Uterus (tissue), 4 donors: ENCODE results near the gene SMAD6. TPM values are rescaled to one million over a fixed set of nuclear protein-coding genes. Genes with fewer than 3 reads are reported as not detected.

Experiments used
- DNase-seq, 2 donors: peaks; one replicate each; pipeline ENCODE4 v3.0.0-alpha.2; 2019 to 2020
- H3K27ac ChIP-seq, 2 donors: fragments of 200-600 bp; sonication (generic); 1 replicate in 1 of 2; 2 replicates in 1 of 2; pipeline ENCODE4 v1.5.1; 2016 to 2018
- H3K27me3 ChIP-seq, 2 donors: fragments of 200-600 bp; sonication (generic); one replicate each; pipeline ENCODE4 v1.5.1; 2018 to 2019; ENCODE audit warnings: control low read depth in 1 of 2
- H3K36me3 ChIP-seq, 2 donors: fragments of 200-600 bp; sonication (generic); one replicate each; pipeline ENCODE4 v1.5.1; 2019; ENCODE audit warnings: control low read depth in 1 of 2
- H3K4me1 ChIP-seq, 2 donors: fragments of 200-600 bp; sonication (generic); one replicate each; pipeline ENCODE4 v1.5.1; 2018 to 2019; ENCODE audit warnings: control low read depth in 1 of 2
- H3K4me3 ChIP-seq, 2 donors: fragments of 200-600 bp; sonication (generic); 1 replicate in 1 of 2; 2 replicates in 1 of 2; pipeline ENCODE4 v1.5.1; 2018 to 2019; ENCODE audit warnings: mild to moderate bottlenecking in 1 of 2
- H3K9me3 ChIP-seq, 2 donors: fragments of 200-600 bp; sonication (generic); one replicate each; pipeline ENCODE4 v1.5.1; 2019; ENCODE audit warnings: control low read depth in 1 of 2
- POLR2A ChIP-seq, 2 donors: fragments of 450-650 bp; IDR thresholded peaks; one replicate each; pipeline ENCODE4 v1.6.1; 2016; ENCODE audit warnings: antibody characterized with exemption in 2 of 2, mild to moderate bottlenecking in 1 of 2, moderate library complexity in 1 of 2
- intact Hi-C: fragments of 100-400 bp; cut with DNase I; formaldehyde crosslinking; loops from one replicate; pipeline ENCODE4 v1.15.1; 2023; ENCODE audit warnings: low total_unique reads
- total RNA-seq, 4 donors: library from RNA; depleted of rRNA in 3 of 4; stranded (reverse); fragments of >200 nt in 3 of 4; gene quantifications; one replicate each; pipeline versions ENCODE4 v1.1.0 to v1.2.4, GENCODE V29; 2014 to 2023
- TF ChIP-seq, protein P1 (sequence below), 4 experiments: fragments of 200-600 bp in 2 of 4; fragments of 450-650 bp in 2 of 4; sonication (generic) in 2 of 4; IDR thresholded peaks; one replicate each; pipeline ENCODE4 v1.5.1; 2016 to 2019; ENCODE audit warnings: antibody characterized with exemption in 4 of 4, mild to moderate bottlenecking in 2 of 4, moderate library complexity in 1 of 4
- donor health status: DM: yes; HTN: yes; CAD: no.

Gene SMAD6
- total RNA-seq, 4 donors from 2014 or later: 9.4 to 30.1 (median 19.1) TPM

DNA sequence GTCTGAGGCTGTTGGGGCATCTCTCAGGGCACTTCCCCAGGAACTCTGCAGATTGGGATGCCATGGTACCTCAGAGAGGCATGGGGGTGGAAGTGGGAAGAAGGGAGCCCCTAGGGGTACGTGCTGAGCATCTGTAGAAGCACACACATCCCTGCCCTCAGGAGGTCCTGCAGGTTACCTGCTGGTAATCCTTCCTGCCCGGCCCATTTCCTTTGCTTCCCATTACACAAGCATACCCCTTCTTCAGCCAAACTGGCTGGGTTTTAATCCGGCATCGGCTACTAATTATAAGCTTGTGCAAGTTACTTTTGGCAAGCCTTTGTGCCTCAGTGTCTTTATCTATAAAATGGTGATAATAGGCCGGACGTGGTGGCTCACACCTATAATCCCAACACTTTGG, 3.1 kb upstream of the SMAD6 start:
- Histone ChIP-seq H3K27me3 (no peaks in the 10 kb centered on the region), H3K4me3 (no peak overlapping the region), H3K9me3 (no peaks in the 10 kb centered on the region), H3K4me1 (no peaks in the 10 kb centered on the region), H3K36me3 (no peaks in the 10 kb centered on the region), H3K27ac (no peak overlapping the region)
- no peak for DNase-seq
- intact Hi-C loops: no loop called here
- no peak for TF ChIP-seq POLR2A (IDR thresholded peaks at IDR 0.05)
- TF ChIP-seq, protein P1, sequence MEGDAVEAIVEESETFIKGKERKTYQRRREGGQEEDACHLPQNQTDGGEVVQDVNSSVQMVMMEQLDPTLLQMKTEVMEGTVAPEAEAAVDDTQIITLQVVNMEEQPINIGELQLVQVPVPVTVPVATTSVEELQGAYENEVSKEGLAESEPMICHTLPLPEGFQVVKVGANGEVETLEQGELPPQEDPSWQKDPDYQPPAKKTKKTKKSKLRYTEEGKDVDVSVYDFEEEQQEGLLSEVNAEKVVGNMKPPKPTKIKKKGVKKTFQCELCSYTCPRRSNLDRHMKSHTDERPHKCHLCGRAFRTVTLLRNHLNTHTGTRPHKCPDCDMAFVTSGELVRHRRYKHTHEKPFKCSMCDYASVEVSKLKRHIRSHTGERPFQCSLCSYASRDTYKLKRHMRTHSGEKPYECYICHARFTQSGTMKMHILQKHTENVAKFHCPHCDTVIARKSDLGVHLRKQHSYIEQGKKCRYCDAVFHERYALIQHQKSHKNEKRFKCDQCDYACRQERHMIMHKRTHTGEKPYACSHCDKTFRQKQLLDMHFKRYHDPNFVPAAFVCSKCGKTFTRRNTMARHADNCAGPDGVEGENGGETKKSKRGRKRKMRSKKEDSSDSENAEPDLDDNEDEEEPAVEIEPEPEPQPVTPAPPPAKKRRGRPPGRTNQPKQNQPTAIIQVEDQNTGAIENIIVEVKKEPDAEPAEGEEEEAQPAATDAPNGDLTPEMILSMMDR (IDR thresholded peaks at IDR 0.05): no peak

- no peak for DNase-seq
- Histone ChIP-seq H3K27ac (peak overlapping the region; percentile 33 to 86), H3K4me3 (peak overlapping the region; percentile 19 to 46), H3K9me3 (no peaks in the 10 kb centered on the region), H3K36me3 (no peaks in the 10 kb centered on the region), H3K4me1 (no peaks in the 10 kb centered on the region), H3K27me3 (no peaks in the 10 kb centered on the region)
- intact Hi-C loops: loop anchor here (5.0 to 10.0 kb wide), 2 partner anchors 76 to 147 kb away; no protein-coding TSS in a partner anchor
- TF ChIP-seq, protein P1 (IDR thresholded peaks at IDR 0.05): no peak
- TF ChIP-seq POLR2A (IDR thresholded peaks at IDR 0.05): no peak
Observed at GRCh38 chr15:66700412-66700801, 1.6 kb upstream of the SMAD6 start.

DNA sequence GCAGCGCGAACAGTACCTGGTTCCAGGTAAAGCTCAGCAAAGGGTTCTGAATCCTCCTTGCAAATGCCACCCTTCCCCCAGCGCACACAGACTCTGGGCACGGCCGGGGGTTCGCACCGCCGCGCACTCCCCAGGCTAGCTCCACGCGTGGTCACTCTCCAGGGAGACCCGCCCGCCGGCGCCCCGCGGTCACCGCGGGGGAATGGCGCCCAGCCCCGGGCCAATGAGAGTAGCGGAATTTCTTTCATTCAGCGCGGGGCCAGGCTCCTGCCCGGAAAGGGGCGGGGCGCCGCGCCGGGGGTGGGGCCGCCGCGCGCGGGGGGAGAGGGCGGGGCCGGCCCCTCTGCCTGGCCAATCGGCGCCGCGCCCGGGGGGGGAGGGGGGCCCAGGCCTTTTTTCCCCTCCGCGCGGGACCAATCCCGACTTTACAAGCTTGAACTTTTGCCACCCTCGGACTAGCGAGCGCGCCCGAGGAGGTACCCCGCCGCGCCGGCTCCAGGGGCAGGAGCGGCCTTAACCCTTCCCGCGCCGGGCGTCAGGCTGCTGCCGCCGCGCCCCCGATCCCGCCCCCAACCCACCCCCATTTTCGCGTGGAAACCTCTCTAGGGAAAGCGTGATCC, 1.1 kb upstream of the SMAD6 start:
- H3K27ac ChIP-seq: peak overlapping the region; percentile 70 to 88
- H3K36me3 ChIP-seq: no peaks in the 10 kb centered on the region
- H3K27me3 ChIP-seq: no peaks in the 10 kb centered on the region
- DNase-seq: peak; percentile 96 to 97
- H3K4me3 ChIP-seq: peak overlapping the region; percentile 64 to 66
- H3K4me1 ChIP-seq: peaks cover 0 to under 1% of the 10 kb centered on the region in 2 donors
- no peaks in the 10 kb centered on the region for H3K9me3 ChIP-seq
- TF ChIP-seq POLR2A (IDR thresholded peaks at IDR 0.05): peak in 1 of 2 donors; percentile 24
- TF ChIP-seq, protein P1 (IDR thresholded peaks at IDR 0.05): no peak
- intact Hi-C loops: loop anchor here (5.0 to 10.0 kb wide), 2 partner anchors 76 to 146 kb away; no protein-coding TSS in a partner anchor

GRCh38 chr15:66701422-66702034, 508 bp upstream of the SMAD6 start:
- DNase-seq: no peak
- H3K36me3 ChIP-seq: no peaks in the 10 kb centered on the region
- intact Hi-C loops: loop anchor here (5.0 to 10.0 kb wide), 2 partner anchors 77 to 146 kb away; no protein-coding TSS in a partner anchor
- no peaks in the 10 kb centered on the region for H3K27me3 ChIP-seq
- no peaks in the 10 kb centered on the region for H3K9me3 ChIP-seq
- peak overlapping the region; percentile 70 to 88 for H3K27ac ChIP-seq
- H3K4me3 ChIP-seq: peak overlapping the region; percentile 64 to 66
- no peak for TF ChIP-seq POLR2A (IDR thresholded peaks at IDR 0.05)
- H3K4me1 ChIP-seq: peaks cover 0 to 7% of the 10 kb centered on the region in 2 donors

DNA sequence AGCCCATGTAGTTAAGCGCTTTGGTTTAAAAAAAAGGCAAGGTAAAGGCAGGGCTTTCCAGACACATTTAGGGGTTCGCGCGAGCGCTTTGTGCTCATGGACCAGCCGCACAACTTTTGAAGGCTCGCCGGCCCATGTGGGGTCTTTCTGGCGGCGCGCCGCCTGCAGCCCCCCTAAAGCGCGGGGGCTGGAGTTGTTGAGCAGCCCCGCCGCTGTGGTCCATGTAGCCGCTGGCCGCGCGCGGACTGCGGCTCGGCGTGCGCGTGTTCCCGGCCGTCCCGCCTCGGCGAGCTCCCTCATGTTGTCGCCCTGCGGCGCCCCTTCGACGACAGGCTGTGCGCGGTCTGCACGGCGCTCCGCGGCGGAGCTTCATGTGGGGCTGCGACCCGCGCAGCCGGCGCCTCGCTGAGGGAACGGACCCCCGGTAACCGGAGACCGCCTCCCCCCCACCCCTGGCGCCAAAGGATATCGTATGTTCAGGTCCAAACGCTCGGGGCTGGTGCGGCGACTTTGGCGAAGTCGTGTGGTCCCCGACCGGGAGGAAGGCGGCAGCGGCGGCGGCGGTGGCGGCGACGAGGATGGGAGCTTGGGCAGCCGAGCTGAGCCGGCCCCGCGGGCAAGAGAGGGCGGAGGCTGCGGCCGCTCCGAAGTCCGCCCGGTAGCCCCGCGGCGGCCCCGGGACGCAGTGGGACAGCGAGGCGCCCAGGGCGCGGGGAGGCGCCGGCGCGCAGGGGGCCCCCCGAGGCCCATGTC, 927 bp downstream of the SMAD6 start:
- peaks cover 0 to 11% of the 10 kb centered on the region in 2 donors for H3K4me1 ChIP-seq

More for the DNA sequence above, 927 bp downstream of the SMAD6 start:
- peak overlapping the region; percentile 70 to 88 for H3K27ac ChIP-seq
- no peaks in the 10 kb centered on the region for H3K27me3 ChIP-seq
- H3K36me3 ChIP-seq: no peaks in the 10 kb centered on the region
- peak overlapping the region; percentile 64 to 66 for H3K4me3 ChIP-seq
- intact Hi-C loops: loop anchor here (5.0 to 10.0 kb wide), 2 partner anchors 78 to 144 kb away; no protein-coding TSS in a partner anchor
- DNase-seq: no peak
- no peaks in the 10 kb centered on the region for H3K9me3 ChIP-seq
- TF ChIP-seq, protein P1 (IDR thresholded peaks at IDR 0.05): no peak
- no peak for TF ChIP-seq POLR2A (IDR thresholded peaks at IDR 0.05)
